Fibroblast of lung (primary cell): ENCODE results near the gene NTRK2. TPM values are rescaled to one million over a fixed set of nuclear protein-coding genes. Genes with fewer than 3 reads are reported as not detected.

ENCODE experiments used
- DNase-seq, 2 donors: peaks; one replicate each; pipeline versions ENCODE4 v3.0.0 to v3.0.0-alpha.2; 2010; ENCODE audit warnings: low read depth in 2 of 2
- H2AFZ ChIP-seq: 2 replicates; pipeline ENCODE4 v1.5.1; 2012; ENCODE audit warnings: low read length, control low read depth, inconsistent platforms
- H3K27ac ChIP-seq: 2 replicates; pipeline ENCODE4 v1.5.1; 2011; ENCODE audit warnings: low read length, control low read depth; ENCODE audit not compliant: insufficient read depth
- H3K27me3 ChIP-seq: 2 replicates; pipeline ENCODE4 v1.5.1; 2011; ENCODE audit warnings: mild to moderate bottlenecking, low read length; ENCODE audit not compliant: control insufficient read depth, insufficient read depth
- H3K36me3 ChIP-seq: 2 replicates; pipeline ENCODE4 v1.5.1; 2011; ENCODE audit warnings: low read length; ENCODE audit not compliant: control insufficient read depth, insufficient read depth
- H3K4me1 ChIP-seq: 2 replicates; pipeline ENCODE4 v1.5.1; 2011; ENCODE audit warnings: low read length; ENCODE audit not compliant: control insufficient read depth, insufficient read depth; ENCODE audit errors: extremely low read depth
- H3K4me2 ChIP-seq: 2 replicates; pipeline ENCODE4 v1.5.1; 2011; ENCODE audit warnings: low read length, control low read depth; ENCODE audit not compliant: insufficient read depth; ENCODE audit errors: extremely low read depth
- H3K4me3 ChIP-seq, 4 experiments: fragments of 200-600 bp in 1 of 4; sonication (generic) in 1 of 4; replicated peaks in 1 of 4; 2 replicates each; pipeline ENCODE4 v1.5.1; 2011 to 2016; ENCODE audit warnings: low read length in 4 of 4, low read depth in 3 of 4, mild to moderate bottlenecking in 3 of 4, control low read depth in 2 of 4, inconsistent platforms in 1 of 4, mixed read lengths in 1 of 4; ENCODE audit not compliant: insufficient read depth in 1 of 4; ENCODE audit errors: control extremely low read depth in 1 of 4
- H3K79me2 ChIP-seq: 2 replicates; pipeline ENCODE4 v1.5.1; 2012; ENCODE audit warnings: mild to moderate bottlenecking, low read length, inconsistent platforms; ENCODE audit not compliant: control insufficient read depth, insufficient read depth
- H3K9ac ChIP-seq: 2 replicates; pipeline ENCODE4 v1.5.1; 2011; ENCODE audit warnings: mild to moderate bottlenecking, low read length, control low read depth; ENCODE audit not compliant: insufficient read depth
- H3K9me3 ChIP-seq: 2 replicates; pipeline ENCODE4 v1.5.1; 2012; ENCODE audit warnings: low read depth, low read length; ENCODE audit not compliant: control insufficient read depth, insufficient read depth
- H4K20me1 ChIP-seq: 2 replicates; pipeline ENCODE4 v1.5.1; 2011; ENCODE audit warnings: low read length; ENCODE audit not compliant: control insufficient read depth, insufficient read depth; ENCODE audit errors: extremely low read depth
- EZH2 ChIP-seq: IDR thresholded peaks from 2 replicates; pipeline ENCODE4 v1.5.1; 2012; ENCODE audit warnings: low read length, control low read depth, mild to moderate bottlenecking; ENCODE audit errors: missing control alignments
- polyA plus RNA-seq, 2 donors: library from polyadenylated mRNA; depleted of rRNA in 1 of 2; stranded (reverse) in 1 of 2; unstranded in 1 of 2; fragments of >200 nt; gene quantifications; 2 replicates each; pipeline ENCODE4 v1.2.1, GENCODE V29; 2011 to 2012; ENCODE audit warnings: missing spikeins in 1 of 2
- total RNA-seq: library from RNA; depleted of rRNA; stranded (reverse); fragments of >200 nt; gene quantifications from 2 replicates; pipeline ENCODE4 v1.2.1, GENCODE V29; 2014
- TF ChIP-seq, protein P1 (sequence below), 2 donors: IDR thresholded peaks in 1 of 2; conservative IDR thresholded peaks in 1 of 2; 1 replicate in 1 of 2; 2 replicates in 1 of 2; pipeline ENCODE4 v1.5.1; 2011 to 2012; ENCODE audit warnings: low read length in 2 of 2, control low read depth in 1 of 2, inconsistent platforms in 1 of 2, low read depth in 1 of 2, mild to moderate bottlenecking in 1 of 2

Gene NTRK2
- total and polyA plus RNA-seq, 2 donors (not counting 1 experiment from before 2014, with no cell fraction given) = 0.66 to 1.1 TPM

DNA sequence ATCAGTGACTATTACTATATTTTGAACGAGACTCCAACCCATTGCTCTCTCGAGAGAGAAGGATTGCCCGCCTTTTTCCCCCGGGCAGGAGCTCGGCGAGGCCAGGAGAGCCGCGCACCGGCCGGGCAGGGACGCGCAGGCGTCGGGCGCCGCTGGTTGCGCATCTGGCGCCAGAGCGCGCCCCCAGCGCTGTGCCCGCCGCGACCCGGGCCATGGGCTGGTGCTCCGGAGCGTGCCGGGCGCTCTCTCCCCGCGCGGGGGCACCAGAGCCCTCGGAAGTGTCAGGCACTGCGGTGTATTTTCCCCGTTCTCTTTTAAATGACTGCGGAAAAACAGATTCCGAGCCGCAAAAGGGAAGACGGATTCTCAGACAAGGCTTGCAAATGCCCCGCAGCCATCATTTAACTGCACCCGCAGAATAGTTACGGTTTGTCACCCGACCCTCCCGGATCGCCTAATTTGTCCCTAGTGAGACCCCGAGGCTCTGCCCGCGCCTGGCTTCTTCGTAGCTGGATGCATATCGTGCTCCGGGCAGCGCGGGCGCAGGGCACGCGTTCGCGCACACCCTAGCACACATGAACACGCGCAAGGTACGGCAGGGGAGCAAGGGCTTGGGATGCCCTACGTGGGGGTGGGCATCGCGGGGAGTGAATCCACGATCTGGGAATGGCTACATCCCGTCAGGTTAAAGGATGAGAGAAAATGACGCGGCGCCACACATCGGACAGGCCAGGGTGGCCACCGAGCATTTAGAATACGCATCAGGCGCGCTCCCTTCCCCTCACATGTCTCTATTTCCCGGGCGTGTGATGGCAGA lies 1.1 kb upstream of the NTRK2 start:
- peak; percentile 44 to 59 for DNase-seq
- Histone ChIP-seq H2AFZ (peak overlapping the region; percentile 55), H3K79me2 (no peaks in the 10 kb centered on the region), H3K9me3 (no peaks in the 10 kb centered on the region), H3K4me2 (peak overlapping the region; percentile 75), H3K36me3 (no peaks in the 10 kb centered on the region), H3K27me3 (peaks cover 23% of the 10 kb centered on the region), H3K27ac (no peak overlapping the region), H4K20me1 (no peaks in the 10 kb centered on the region), H3K9ac (no peak overlapping the region), H3K4me1 (no peaks in the 10 kb centered on the region), H3K4me3 (peak overlapping the region; percentile 43 to 54 (median 50))
- TF ChIP-seq, protein P1, sequence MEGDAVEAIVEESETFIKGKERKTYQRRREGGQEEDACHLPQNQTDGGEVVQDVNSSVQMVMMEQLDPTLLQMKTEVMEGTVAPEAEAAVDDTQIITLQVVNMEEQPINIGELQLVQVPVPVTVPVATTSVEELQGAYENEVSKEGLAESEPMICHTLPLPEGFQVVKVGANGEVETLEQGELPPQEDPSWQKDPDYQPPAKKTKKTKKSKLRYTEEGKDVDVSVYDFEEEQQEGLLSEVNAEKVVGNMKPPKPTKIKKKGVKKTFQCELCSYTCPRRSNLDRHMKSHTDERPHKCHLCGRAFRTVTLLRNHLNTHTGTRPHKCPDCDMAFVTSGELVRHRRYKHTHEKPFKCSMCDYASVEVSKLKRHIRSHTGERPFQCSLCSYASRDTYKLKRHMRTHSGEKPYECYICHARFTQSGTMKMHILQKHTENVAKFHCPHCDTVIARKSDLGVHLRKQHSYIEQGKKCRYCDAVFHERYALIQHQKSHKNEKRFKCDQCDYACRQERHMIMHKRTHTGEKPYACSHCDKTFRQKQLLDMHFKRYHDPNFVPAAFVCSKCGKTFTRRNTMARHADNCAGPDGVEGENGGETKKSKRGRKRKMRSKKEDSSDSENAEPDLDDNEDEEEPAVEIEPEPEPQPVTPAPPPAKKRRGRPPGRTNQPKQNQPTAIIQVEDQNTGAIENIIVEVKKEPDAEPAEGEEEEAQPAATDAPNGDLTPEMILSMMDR (conservative IDR thresholded peaks at IDR 0.05 in 1 of 2, IDR thresholded peaks at IDR 0.05 in 1 of 2; ENCODE audit: low read depth in 1 of 2, low read length in 2 of 2) = peak; percentile 29 to 42
- TF ChIP-seq EZH2 = no peak

DNA sequence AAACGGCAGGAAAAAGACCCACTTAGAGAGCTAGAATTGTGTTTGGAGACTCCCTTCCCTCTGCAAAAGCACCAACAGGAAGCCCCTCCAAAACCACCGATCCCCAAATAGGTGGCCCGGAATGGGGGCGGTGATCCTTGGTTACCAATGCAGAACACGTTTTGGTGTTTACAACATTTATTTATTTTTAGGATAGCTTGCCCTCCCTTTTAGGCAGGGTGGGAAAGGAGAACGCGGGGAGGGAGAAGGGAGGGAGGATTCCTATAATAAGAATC lies 579 bp upstream of the NTRK2 start:
- no peaks in the 10 kb centered on the region for H3K36me3 ChIP-seq
- no peaks in the 10 kb centered on the region for H3K79me2 ChIP-seq
- no peak for DNase-seq
- H3K4me1 ChIP-seq = no peaks in the 10 kb centered on the region
- H3K27ac ChIP-seq = no peak overlapping the region
- H3K27me3 ChIP-seq = peaks cover 23% of the 10 kb centered on the region
- no peaks in the 10 kb centered on the region for H4K20me1 ChIP-seq
- H3K4me3 ChIP-seq = peak overlapping the region in 3 of 4 experiments; percentile 48 to 54 (median 51)
- H2AFZ ChIP-seq = no peak overlapping the region
- H3K4me2 ChIP-seq = peak overlapping the region; percentile 75
- no peak for TF ChIP-seq EZH2
- TF ChIP-seq, protein P1 (conservative IDR thresholded peaks at IDR 0.05 in 1 of 2, IDR thresholded peaks at IDR 0.05 in 1 of 2; ENCODE audit: low read depth in 1 of 2, low read length in 2 of 2) = no peak
- H3K9ac ChIP-seq = no peak overlapping the region
- H3K9me3 ChIP-seq = no peaks in the 10 kb centered on the region

DNA sequence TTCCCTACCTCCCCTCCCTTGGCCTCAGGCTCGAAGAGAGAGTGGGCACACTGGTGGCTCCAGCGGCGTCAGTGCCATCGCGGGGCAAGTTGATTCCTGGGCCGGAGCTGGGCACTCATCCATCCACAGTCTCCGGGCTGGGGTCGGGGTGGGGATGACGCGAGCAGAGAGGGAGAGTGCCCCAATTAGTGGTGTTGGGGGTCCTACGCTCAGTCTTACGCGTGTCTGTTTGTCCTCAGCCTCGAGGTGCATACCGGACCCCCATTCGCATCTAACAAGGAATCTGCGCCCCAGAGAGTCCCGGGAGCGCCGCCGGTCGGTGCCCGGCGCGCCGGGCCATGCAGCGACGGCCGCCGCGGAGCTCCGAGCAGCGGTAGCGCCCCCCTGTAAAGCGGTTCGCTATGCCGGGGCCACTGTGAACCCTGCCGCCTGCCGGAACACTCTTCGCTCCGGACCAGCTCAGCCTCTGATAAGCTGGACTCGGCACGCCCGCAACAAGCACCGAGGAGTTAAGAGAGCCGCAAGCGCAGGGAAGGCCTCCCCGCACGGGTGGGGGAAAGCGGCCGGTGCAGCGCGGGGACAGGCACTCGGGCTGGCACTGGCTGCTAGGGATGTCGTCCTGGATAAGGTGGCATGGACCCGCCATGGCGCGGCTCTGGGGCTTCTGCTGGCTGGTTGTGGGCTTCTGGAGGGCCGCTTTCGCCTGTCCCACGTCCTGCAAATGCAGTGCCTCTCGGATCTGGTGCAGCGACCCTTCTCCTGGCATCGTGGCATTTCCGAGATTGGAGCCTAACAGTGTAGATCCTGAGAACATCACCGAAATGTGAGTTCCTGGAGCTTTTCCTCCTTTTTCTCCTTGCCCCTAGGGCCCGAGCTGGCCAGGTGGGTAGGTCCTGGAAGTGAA lies 861 bp downstream of the NTRK2 start:
- Histone ChIP-seq H2AFZ (no peak overlapping the region), H4K20me1 (no peaks in the 10 kb centered on the region)
- peak in 1 of 2 donors; percentile 21 for DNase-seq

More for the DNA sequence above, 861 bp downstream of the NTRK2 start:
- no peaks in the 10 kb centered on the region for H3K79me2 ChIP-seq
- peaks cover 23% of the 10 kb centered on the region for H3K27me3 ChIP-seq
- no peaks in the 10 kb centered on the region for H3K4me1 ChIP-seq
- peak overlapping the region; percentile 75 for H3K4me2 ChIP-seq
- no peaks in the 10 kb centered on the region for H3K36me3 ChIP-seq
- no peaks in the 10 kb centered on the region for H3K9me3 ChIP-seq
- H3K27ac ChIP-seq = no peak overlapping the region
- TF ChIP-seq EZH2 = peak; percentile 76
- TF ChIP-seq, protein P1 (conservative IDR thresholded peaks at IDR 0.05 in 1 of 2, IDR thresholded peaks at IDR 0.05 in 1 of 2; ENCODE audit: low read depth in 1 of 2, low read length in 2 of 2) = no peak
- no peak overlapping the region for H3K9ac ChIP-seq
- H3K4me3 ChIP-seq = peak overlapping the region in 1 of 4 experiments; percentile 54
